ENCODE results near the gene ZNF682. TPM values are rescaled to one million over a fixed set of nuclear protein-coding genes. Genes with fewer than 3 reads are reported as not detected.

The ZNF682 gene
- total and polyA plus RNA-seq, 2 of the 8 experiments (the other 6 are each of a cell fraction or from before 2014, with no cell fraction given): 4.3 to 27.5 TPM

DNA sequence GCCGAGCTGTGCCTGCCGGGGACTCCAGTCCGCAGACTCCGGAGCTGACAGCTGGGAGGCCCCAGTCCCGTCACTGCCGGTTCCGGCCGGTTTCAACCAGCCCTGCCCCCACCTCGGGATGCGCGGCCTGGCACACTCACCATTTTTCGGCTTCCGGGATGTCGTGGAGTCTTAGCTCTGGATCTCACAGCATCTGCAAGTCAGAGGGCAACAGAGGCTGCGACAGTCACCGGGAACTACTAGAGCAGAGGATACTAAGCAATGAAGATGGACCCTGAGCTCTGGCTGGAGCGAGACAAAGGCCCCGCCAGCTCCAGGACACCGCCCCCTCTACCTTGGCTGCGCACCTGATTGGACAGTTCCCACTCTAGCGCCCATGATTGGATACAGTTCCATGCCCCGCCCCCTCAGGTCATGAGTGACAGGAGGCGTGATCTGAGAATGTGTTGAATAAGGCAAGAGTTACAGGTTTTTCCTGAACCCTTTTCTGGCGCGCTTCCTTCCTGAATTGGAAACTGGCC lies at the start of gene ZNF682 (continued):
- TF ChIP-seq, protein P1, sequence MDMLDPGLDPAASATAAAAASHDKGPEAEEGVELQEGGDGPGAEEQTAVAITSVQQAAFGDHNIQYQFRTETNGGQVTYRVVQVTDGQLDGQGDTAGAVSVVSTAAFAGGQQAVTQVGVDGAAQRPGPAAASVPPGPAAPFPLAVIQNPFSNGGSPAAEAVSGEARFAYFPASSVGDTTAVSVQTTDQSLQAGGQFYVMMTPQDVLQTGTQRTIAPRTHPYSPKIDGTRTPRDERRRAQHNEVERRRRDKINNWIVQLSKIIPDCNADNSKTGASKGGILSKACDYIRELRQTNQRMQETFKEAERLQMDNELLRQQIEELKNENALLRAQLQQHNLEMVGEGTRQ (IDR thresholded peaks at IDR 0.05; ENCODE audit: low read length): no peak
- TF ChIP-seq TBP (IDR thresholded peaks at IDR 0.05; ENCODE audit: low read depth, low read length) (peak; percentile 94), BACH1 (IDR thresholded peaks at IDR 0.05; ENCODE audit: low read length) (no peak), SP1 (IDR thresholded peaks at IDR 0.05; ENCODE audit: low read depth, low read length) (peak; percentile 96), FOSL1 (IDR thresholded peaks at IDR 0.05; ENCODE audit: insufficient read depth, low read depth, low read length) (no peak), ZNF274 (IDR thresholded peaks at IDR 0.05; ENCODE audit: borderline replicate concordance, extremely low read depth, low read length) (no peak), TCF12 (IDR thresholded peaks at IDR 0.05; ENCODE audit: low read depth, low read length) (no peak), EP300 (IDR thresholded peaks at IDR 0.05; ENCODE audit: borderline replicate concordance in 1 of 2, low read depth in 2 of 2, low read length in 2 of 2) (0 out of 3 replicates have a peak, but pooled peaks of 1 of the 2 experiments have one; percentile 54), BCL11A (IDR thresholded peaks at IDR 0.05; ENCODE audit: low read depth in 2 of 2, low read length in 2 of 2) (no peak), KDM5A (IDR thresholded peaks at IDR 0.05; ENCODE audit: low read length) (no peak), RXRA (IDR thresholded peaks at IDR 0.05; ENCODE audit: insufficient read depth, low read depth, low read length) (no peak), JUN (IDR thresholded peaks at IDR 0.05; ENCODE audit: low read depth, low read length) (peak; percentile 81; the same call in 1 of the 2 replicates), TAF7 (optimal IDR thresholded peaks at IDR 0.05; ENCODE audit: borderline replicate concordance, low read depth, low read length) (peak; percentile 91), YY1 (IDR thresholded peaks at IDR 0.05; ENCODE audit: low read depth, low read length) (peak; percentile 68; the same call in 1 of the 2 replicates), EGR1 (IDR thresholded peaks at IDR 0.05; ENCODE audit: borderline replicate concordance, low read depth, low read length) (no peak), SUZ12 (IDR thresholded peaks at IDR 0.05; ENCODE audit: low read length) (no peak)
- TF ChIP-seq, protein P2, sequence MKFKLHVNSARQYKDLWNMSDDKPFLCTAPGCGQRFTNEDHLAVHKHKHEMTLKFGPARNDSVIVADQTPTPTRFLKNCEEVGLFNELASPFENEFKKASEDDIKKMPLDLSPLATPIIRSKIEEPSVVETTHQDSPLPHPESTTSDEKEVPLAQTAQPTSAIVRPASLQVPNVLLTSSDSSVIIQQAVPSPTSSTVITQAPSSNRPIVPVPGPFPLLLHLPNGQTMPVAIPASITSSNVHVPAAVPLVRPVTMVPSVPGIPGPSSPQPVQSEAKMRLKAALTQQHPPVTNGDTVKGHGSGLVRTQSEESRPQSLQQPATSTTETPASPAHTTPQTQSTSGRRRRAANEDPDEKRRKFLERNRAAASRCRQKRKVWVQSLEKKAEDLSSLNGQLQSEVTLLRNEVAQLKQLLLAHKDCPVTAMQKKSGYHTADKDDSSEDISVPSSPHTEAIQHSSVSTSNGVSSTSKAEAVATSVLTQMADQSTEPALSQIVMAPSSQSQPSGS (IDR thresholded peaks at IDR 0.05; ENCODE audit: low read length): 0 out of 2 replicates have a peak, but pooled peaks have one; percentile 35
- TF ChIP-seq, protein P3, sequence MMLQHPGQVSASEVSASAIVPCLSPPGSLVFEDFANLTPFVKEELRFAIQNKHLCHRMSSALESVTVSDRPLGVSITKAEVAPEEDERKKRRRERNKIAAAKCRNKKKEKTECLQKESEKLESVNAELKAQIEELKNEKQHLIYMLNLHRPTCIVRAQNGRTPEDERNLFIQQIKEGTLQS (IDR thresholded peaks at IDR 0.05; ENCODE audit: insufficient read depth, low read depth, low read length): no peak
